ENCODE data around the gene PLEKHG2. TPM values are rescaled to one million over a fixed set of nuclear protein-coding genes. Genes with fewer than 3 reads are reported as not detected.

Gene PLEKHG2
- total and polyA plus RNA-seq, 4 donors: 2.1 to 4.5 (median 3.0) TPM

GRCh38 chr19:39473443-39473960 lies 61.0 kb downstream of the PLEKHG2 start (continued):
- TF ChIP-seq REST (IDR thresholded peaks at IDR 0.05) (no peak), SP1 (IDR thresholded peaks at IDR 0.05) (no peak), TAF1 (conservative IDR thresholded peaks at IDR 0.05) (no peak)

GRCh38 chr19:39474139-39474620 lies 61.7 kb downstream of the PLEKHG2 start:
- Histone ChIP-seq H3K9me3 (ENCODE audit: control insufficient read depth in 4 of 4, low read length in 3 of 4) (no peaks in the 10 kb centered on the region), H3K9ac (ENCODE audit: low read depth in 1 of 2, low read length in 2 of 2) (no peak overlapping the region), H3K4me3 (ENCODE audit: low read depth in 1 of 3, low read length in 3 of 3) (no peak overlapping the region), H3K27ac (ENCODE audit: low read depth in 1 of 2, low read length in 2 of 2) (no peak overlapping the region), H3K36me3 (ENCODE audit: control insufficient read depth in 4 of 4, insufficient read depth in 3 of 4, low read depth in 1 of 4, low read length in 3 of 4) (peaks cover 25 to 71% (median 50%) of the 10 kb centered on the region in 4 donors), H3K4me1 (ENCODE audit: control insufficient read depth in 4 of 4, insufficient read depth in 4 of 4, low read length in 3 of 4) (no peaks in the 10 kb centered on the region), H3K27me3 (ENCODE audit: control insufficient read depth in 4 of 4, insufficient read depth in 4 of 4, low read length in 3 of 4) (no peaks in the 10 kb centered on the region)
- peak; percentile 73 for DNase-seq (ENCODE audit: low spot score)
- 66% methylated on average over 9 of the region's 9 CpGs for WGBS
- TF ChIP-seq FOXA1 (IDR thresholded peaks at IDR 0.05) (no peak), HNF4G (IDR thresholded peaks at IDR 0.05) (no peak), ATF3 (IDR thresholded peaks at IDR 0.05) (no peak), SP1 (IDR thresholded peaks at IDR 0.05) (no peak), TAF1 (conservative IDR thresholded peaks at IDR 0.05) (no peak), HNF4A (conservative IDR thresholded peaks at IDR 0.05) (no peak), RAD21 (IDR thresholded peaks at IDR 0.05) (peak in 1 of 2 donors; percentile 68), CTCF (IDR thresholded peaks at IDR 0.05; ENCODE audit: low read depth, low read length, missing input control) (peak; percentile 57), ZBTB33 (IDR thresholded peaks at IDR 0.05) (no peak), FOXA2 (IDR thresholded peaks at IDR 0.05) (no peak), JUND (IDR thresholded peaks at IDR 0.05) (no peak)

- WGBS: 97% methylated on average over 2 of the region's 2 CpGs
- DNase-seq (ENCODE audit: low spot score): no peak
- H3K27me3 ChIP-seq (ENCODE audit: control insufficient read depth in 4 of 4, insufficient read depth in 4 of 4, low read length in 3 of 4): no peaks in the 10 kb centered on the region
- no peaks in the 10 kb centered on the region for H3K9me3 ChIP-seq (ENCODE audit: control insufficient read depth in 4 of 4, low read length in 3 of 4)
- H3K36me3 ChIP-seq (ENCODE audit: control insufficient read depth in 4 of 4, insufficient read depth in 3 of 4, low read depth in 1 of 4, low read length in 3 of 4): peaks cover 20 to 55% (median 36%) of the 10 kb centered on the region in 4 donors
- no peak overlapping the region for H3K9ac ChIP-seq (ENCODE audit: low read depth in 1 of 2, low read length in 2 of 2)
- H3K4me3 ChIP-seq (ENCODE audit: low read depth in 1 of 3, low read length in 3 of 3): no peak overlapping the region
- H3K4me1 ChIP-seq (ENCODE audit: control insufficient read depth in 4 of 4, insufficient read depth in 4 of 4, low read length in 3 of 4): peaks cover 0 to 7% (median 4%) of the 10 kb centered on the region in 4 donors
- no peak overlapping the region for H3K27ac ChIP-seq (ENCODE audit: low read depth in 1 of 2, low read length in 2 of 2)
- no peak for TF ChIP-seq HNF4G (IDR thresholded peaks at IDR 0.05)
- no peak for TF ChIP-seq TAF1 (conservative IDR thresholded peaks at IDR 0.05)
- no peak for TF ChIP-seq SP1 (IDR thresholded peaks at IDR 0.05)
- no peak for TF ChIP-seq CTCF (IDR thresholded peaks at IDR 0.05; ENCODE audit: low read depth, low read length, missing input control)
- TF ChIP-seq MAX (IDR thresholded peaks at IDR 0.05): no peak
- TF ChIP-seq JUND (IDR thresholded peaks at IDR 0.05): no peak
- TF ChIP-seq HNF4A (conservative IDR thresholded peaks at IDR 0.05): no peak
- TF ChIP-seq FOXA2 (IDR thresholded peaks at IDR 0.05): no peak
- TF ChIP-seq GABPA (IDR thresholded peaks at IDR 0.05 in 1 of 2, conservative IDR thresholded peaks at IDR 0.05 in 1 of 2): no peak
- TF ChIP-seq YY1 (IDR thresholded peaks at IDR 0.05): no peak
- TF ChIP-seq EGR1 (IDR thresholded peaks at IDR 0.05; ENCODE audit: low read depth in 2 of 2): no peak
- TF ChIP-seq NR2F2 (IDR thresholded peaks at IDR 0.05): no peak
- no peak for TF ChIP-seq ZBTB33 (IDR thresholded peaks at IDR 0.05)
These were observed 63.3 kb downstream of the PLEKHG2 start for GRCh38 chr19:39475748-39476147.
